Ovary (tissue), 3 donors: ENCODE results near the gene FBXO36.

Experiments used
- CTCF ChIP-seq, 3 donors: fragments of 450-650 bp in 2 of 3; fragments of 200-600 bp in 1 of 3; IDR thresholded peaks; one replicate each; pipeline versions ENCODE4 v1.5.1 to v1.8.0; 2016 to 2022; ENCODE audit warnings: antibody characterized with exemption in 3 of 3, mild to moderate bottlenecking in 1 of 3
- POLR2A ChIP-seq: fragments of 450-650 bp; IDR thresholded peaks from one replicate; pipeline ENCODE4 v1.6.1; 2017; ENCODE audit warnings: antibody characterized with exemption, mild to moderate bottlenecking, moderate library complexity
- donor health status: DM: no; HTN: no; CAD: no.

- TF ChIP-seq CTCF (IDR thresholded peaks at IDR 0.05) (no peak), POLR2A (no peak)
Observed at GRCh38 chr2:229945975-229946374, 23.7 kb downstream of the FBXO36 start.
